ENCODE data around the gene NKX2-3.

Gene NKX2-3

DNA sequence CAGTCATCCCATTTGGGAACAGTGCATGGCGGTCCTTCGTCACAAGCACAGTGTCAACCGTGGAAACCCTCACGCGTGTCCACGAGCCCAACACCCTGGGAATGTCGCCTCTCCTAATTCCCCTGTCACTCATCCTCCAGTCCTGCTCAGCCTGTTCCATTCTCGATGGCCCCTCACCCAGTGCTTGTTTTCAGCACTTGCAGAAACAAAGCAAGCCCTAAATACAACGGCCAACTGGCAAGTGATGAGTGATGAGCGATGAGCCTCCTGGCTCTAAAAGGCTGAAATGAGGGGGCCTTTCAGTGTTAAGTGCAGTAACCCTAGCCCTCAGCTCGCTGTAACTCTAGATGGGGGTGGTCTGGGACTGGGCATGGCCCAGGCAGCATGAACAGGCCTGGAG, 22.6 kb downstream of the NKX2-3 start:
- H3K9ac ChIP-seq (ENCODE audit: low read length): no peak overlapping the region
- H3K27me3 ChIP-seq (ENCODE audit: control insufficient read depth, insufficient read depth, low read length): no peaks in the 10 kb centered on the region
- H3K27ac ChIP-seq (ENCODE audit: low read depth, low read length): no peak overlapping the region
- H3K36me3 ChIP-seq (ENCODE audit: control insufficient read depth, insufficient read depth, low read length): no peaks in the 10 kb centered on the region
- no peaks in the 10 kb centered on the region for H3K4me1 ChIP-seq (ENCODE audit: control insufficient read depth, insufficient read depth, low read length)
- H3K4me3 ChIP-seq (ENCODE audit: low read length): no peak overlapping the region

DNA sequence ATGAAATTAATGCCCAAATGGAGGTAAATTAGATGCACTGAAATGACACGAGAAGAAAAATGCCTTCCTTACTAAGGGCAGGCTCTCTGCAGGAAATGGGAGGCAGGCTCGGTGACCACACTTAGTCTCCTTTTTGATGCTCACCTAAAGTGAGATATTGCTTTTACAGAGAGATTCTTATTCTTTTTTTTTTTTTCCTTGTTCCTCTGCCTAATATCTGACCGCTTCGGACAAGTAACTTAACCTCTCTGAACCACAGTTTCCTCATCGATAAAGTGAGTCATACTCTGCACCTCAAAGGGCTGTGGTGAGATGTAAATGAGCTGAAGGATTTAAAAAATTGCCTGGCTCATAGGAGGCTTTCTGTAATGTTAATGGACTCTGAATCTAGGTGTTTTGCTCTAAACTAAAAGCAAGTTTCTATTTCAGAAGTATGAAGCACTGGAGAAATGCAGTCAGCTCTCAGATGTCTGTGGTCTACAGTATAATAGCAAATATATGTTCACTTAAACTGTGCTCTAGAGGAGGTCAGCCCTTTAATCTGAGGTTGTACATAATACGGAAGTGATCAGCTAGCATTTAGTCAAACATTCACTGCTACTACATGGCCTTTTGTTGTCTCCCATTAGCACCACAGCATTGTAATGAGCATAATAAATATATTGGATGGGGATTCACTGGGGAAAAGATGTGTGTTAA, 23.2 kb downstream of the NKX2-3 start:
- H3K9ac ChIP-seq (ENCODE audit: low read length): no peak overlapping the region
- no peaks in the 10 kb centered on the region for H3K27me3 ChIP-seq (ENCODE audit: control insufficient read depth, insufficient read depth, low read length)
- H3K27ac ChIP-seq (ENCODE audit: low read depth, low read length): no peak overlapping the region
- no peaks in the 10 kb centered on the region for H3K4me1 ChIP-seq (ENCODE audit: control insufficient read depth, insufficient read depth, low read length)
- H3K4me3 ChIP-seq (ENCODE audit: low read length): no peak overlapping the region
- H3K36me3 ChIP-seq (ENCODE audit: control insufficient read depth, insufficient read depth, low read length): no peaks in the 10 kb centered on the region

DNA sequence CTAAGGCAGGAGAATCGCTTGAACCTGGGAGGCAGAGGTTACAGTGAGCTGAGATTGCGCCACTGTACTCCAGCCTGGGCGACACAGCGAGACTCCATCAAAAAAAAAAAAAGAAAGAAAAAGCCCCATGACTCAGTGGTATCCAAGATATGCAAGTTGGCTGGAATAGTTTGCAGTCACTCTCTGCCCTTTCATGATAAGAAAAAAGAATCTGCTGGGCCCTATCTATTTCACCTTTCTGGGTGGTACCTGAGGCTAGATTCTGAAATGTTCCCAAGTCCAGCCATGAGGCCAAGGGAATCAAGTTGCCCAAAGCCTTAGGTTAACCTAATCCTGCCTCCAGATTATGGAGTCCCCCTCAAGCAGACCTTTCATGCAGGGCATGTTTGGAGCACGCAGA, 24.3 kb downstream of the NKX2-3 start:
- Histone ChIP-seq H3K9ac (ENCODE audit: low read length) (no peak overlapping the region), H3K4me3 (ENCODE audit: low read length) (no peak overlapping the region), H3K4me1 (ENCODE audit: control insufficient read depth, insufficient read depth, low read length) (no peaks in the 10 kb centered on the region), H3K36me3 (ENCODE audit: control insufficient read depth, insufficient read depth, low read length) (no peaks in the 10 kb centered on the region), H3K27ac (ENCODE audit: low read depth, low read length) (no peak overlapping the region), H3K27me3 (ENCODE audit: control insufficient read depth, insufficient read depth, low read length) (no peaks in the 10 kb centered on the region)

DNA sequence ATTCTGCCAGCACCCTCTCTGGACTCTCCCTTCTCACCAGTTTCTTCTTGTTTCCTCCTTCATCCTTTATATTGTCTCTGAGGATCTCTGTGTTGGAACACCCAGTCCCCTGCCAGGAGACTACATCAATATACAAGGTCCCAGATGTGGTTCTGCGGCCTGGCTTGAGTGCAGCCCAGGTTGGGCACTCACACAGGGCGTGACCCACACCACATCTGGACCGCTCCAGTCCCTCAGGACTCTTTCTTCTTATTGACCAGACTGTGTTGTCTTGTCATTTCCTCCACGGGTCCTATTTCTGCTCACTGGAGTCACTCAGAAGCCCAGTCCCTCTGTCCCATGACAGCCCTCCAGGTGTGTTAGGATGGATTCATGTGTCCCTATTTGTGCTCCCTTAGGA, 26.0 kb downstream of the NKX2-3 start:
- no peaks in the 10 kb centered on the region for H3K27me3 ChIP-seq (ENCODE audit: control insufficient read depth, insufficient read depth, low read length)

DNA sequence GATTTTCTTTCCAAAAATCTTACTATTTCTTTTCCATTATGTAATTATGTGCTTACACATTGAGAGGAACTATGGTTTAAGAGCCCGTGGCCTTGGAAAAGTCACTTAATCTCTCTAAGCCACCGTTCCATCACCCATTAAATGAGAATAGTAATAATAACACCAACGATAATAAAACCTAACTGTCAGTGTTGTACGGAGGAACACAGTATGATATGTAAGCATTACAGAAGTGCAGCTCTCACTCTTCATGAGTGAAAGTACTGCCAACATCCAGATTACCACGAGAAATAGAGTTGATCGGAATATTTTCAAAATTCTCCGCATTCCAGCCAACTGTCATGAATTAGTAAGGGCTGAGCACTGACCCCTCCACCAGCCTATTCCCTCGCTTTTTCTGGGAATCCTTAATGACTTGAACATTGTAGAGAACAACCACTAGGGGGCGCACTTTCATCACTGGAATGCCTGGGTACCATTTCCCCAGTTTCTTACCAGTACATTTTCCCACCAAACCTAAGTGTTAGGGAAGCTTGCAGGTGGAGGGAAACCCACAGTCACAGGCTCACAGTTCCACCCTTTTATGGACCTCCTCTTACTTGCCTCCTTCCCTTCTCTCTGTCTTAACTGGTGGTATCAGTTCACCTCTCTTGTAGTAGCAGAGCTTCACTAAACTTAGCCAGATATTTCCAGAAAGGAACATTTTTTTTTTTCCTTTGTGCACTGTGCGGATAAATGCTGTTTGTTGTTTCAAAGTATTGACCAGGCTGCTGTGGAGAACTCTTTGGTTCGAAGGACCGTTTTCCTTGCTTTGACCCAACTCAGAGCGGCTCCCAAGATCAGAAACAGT, 27.8 kb downstream of the NKX2-3 start:
- Histone ChIP-seq H3K36me3 (ENCODE audit: control insufficient read depth, insufficient read depth, low read length) (no peaks in the 10 kb centered on the region), H3K27ac (ENCODE audit: low read depth, low read length) (no peak overlapping the region), H3K4me1 (ENCODE audit: control insufficient read depth, insufficient read depth, low read length) (no peaks in the 10 kb centered on the region), H3K27me3 (ENCODE audit: control insufficient read depth, insufficient read depth, low read length) (no peaks in the 10 kb centered on the region), H3K9ac (ENCODE audit: low read length) (no peak overlapping the region), H3K4me3 (ENCODE audit: low read length) (no peak overlapping the region)

More for the DNA sequence above, 26.0 kb downstream of the NKX2-3 start:
- Histone ChIP-seq H3K9ac (ENCODE audit: low read length) (no peak overlapping the region), H3K4me1 (ENCODE audit: control insufficient read depth, insufficient read depth, low read length) (no peaks in the 10 kb centered on the region), H3K36me3 (ENCODE audit: control insufficient read depth, insufficient read depth, low read length) (no peaks in the 10 kb centered on the region), H3K4me3 (ENCODE audit: low read length) (no peak overlapping the region), H3K27ac (ENCODE audit: low read depth, low read length) (no peak overlapping the region)

DNA sequence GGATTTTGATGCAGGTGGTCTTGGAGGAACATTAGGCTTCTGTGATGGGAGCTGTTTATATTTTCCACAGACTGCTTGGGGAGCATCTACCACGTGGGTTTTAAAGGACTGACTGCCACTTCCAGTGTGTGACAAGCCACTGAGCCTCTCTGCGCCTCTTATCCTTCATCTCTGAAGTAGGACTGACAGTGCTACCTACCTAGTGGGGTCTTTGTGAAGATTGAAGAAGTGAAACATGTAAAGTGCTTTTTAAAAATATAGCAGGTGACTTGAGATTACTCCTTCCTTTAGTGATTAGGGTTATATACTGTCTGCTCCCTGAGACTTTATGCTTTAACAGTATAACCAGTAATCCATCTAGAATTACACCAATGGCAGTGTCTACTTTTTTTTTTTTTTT, 29.9 kb downstream of the NKX2-3 start:
- no peaks in the 10 kb centered on the region for H3K4me1 ChIP-seq (ENCODE audit: control insufficient read depth, insufficient read depth, low read length)
- H3K27me3 ChIP-seq (ENCODE audit: control insufficient read depth, insufficient read depth, low read length): no peaks in the 10 kb centered on the region
- H3K27ac ChIP-seq (ENCODE audit: low read depth, low read length): no peak overlapping the region
- H3K36me3 ChIP-seq (ENCODE audit: control insufficient read depth, insufficient read depth, low read length): no peaks in the 10 kb centered on the region
- H3K9ac ChIP-seq (ENCODE audit: low read length): no peak overlapping the region
- H3K4me3 ChIP-seq (ENCODE audit: low read length): no peak overlapping the region

DNA sequence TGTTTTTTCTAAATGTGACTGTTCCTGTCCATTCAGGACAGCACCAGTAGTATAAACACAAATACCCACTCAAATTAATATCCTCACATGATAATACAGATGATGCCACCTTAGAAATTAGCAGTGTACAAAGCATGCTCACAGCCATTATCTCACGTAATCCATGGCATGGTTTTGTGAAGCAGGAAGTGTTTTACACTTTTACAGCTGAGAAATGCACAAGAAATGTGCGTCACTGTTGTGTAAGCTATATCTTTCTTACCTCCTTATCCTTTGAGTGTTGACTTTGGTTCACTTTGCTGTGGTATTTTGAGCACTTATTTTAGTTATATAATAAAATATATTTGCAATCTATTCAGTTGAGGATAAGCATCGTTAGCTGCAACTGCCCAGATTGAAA, 31.6 kb downstream of the NKX2-3 start:
- Histone ChIP-seq H3K27me3 (ENCODE audit: control insufficient read depth, insufficient read depth, low read length) (no peaks in the 10 kb centered on the region), H3K9ac (ENCODE audit: low read length) (no peak overlapping the region), H3K4me1 (ENCODE audit: control insufficient read depth, insufficient read depth, low read length) (no peaks in the 10 kb centered on the region)

DNA sequence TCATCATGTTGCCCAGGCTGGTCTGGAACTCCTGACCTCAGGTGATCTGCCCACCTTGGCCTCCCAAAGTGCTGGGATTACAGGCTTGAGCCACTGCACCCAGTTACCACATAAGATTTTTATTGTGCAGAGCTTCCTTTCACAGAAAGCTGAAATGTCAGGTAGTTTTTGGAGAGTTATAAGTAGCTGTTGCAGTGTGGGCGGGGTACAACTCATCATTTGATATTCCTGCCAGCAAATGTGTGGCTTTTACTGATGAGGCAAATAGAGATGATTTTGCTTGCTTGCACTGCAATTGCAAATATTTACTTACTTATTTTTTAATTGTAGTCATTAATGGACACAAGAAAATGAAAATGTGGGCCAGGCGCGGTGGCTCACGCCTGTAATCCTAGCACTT, 32.4 kb downstream of the NKX2-3 start:
- Histone ChIP-seq H3K36me3 (ENCODE audit: control insufficient read depth, insufficient read depth, low read length) (no peaks in the 10 kb centered on the region), H3K4me3 (ENCODE audit: low read length) (no peak overlapping the region), H3K27ac (ENCODE audit: low read depth, low read length) (no peak overlapping the region), H3K27me3 (ENCODE audit: control insufficient read depth, insufficient read depth, low read length) (no peaks in the 10 kb centered on the region), H3K4me1 (ENCODE audit: control insufficient read depth, insufficient read depth, low read length) (no peaks in the 10 kb centered on the region), H3K9ac (ENCODE audit: low read length) (no peak overlapping the region)

More for the DNA sequence above, 31.6 kb downstream of the NKX2-3 start:
- Histone ChIP-seq H3K36me3 (ENCODE audit: control insufficient read depth, insufficient read depth, low read length) (no peaks in the 10 kb centered on the region), H3K4me3 (ENCODE audit: low read length) (no peak overlapping the region), H3K27ac (ENCODE audit: low read depth, low read length) (no peak overlapping the region)

DNA sequence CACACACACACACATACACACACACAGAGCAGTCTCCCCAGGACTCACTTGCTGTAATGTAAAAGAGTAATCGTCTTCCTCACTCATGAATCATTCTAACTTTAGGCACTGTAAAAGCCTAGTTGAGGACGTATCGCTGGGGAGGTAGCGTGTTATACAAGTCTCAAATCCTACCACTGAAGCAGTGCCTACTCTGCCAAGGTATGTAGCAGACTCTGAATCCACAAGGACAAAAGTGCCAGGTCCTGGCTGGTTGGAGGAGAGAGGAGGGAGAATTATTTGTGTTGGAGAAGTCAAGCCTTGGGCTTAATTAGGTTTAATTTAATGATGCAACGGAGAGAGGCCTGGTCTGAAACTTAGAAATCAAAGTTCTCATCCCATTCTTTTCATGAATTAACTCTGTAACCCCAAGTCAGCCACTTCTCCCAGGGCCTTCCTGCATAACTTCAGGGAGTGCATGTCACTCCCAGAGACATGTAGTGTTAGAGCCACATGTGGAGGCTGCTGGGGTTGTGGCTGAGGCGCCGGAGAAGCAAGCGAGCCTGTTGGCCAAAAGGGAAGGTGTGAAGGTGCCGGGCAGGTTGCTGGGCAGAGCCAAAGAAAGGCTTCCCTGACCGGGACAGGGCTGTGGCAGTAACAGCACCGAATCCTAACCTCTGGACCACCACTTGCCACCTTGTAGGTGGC, 36.7 kb downstream of the NKX2-3 start:
- no peak overlapping the region for H3K9ac ChIP-seq (ENCODE audit: low read length)
- no peaks in the 10 kb centered on the region for H3K27me3 ChIP-seq (ENCODE audit: control insufficient read depth, insufficient read depth, low read length)
- H3K4me1 ChIP-seq (ENCODE audit: control insufficient read depth, insufficient read depth, low read length): no peaks in the 10 kb centered on the region
- no peaks in the 10 kb centered on the region for H3K36me3 ChIP-seq (ENCODE audit: control insufficient read depth, insufficient read depth, low read length)
- no peak overlapping the region for H3K4me3 ChIP-seq (ENCODE audit: low read length)
- H3K27ac ChIP-seq (ENCODE audit: low read depth, low read length): no peak overlapping the region

DNA sequence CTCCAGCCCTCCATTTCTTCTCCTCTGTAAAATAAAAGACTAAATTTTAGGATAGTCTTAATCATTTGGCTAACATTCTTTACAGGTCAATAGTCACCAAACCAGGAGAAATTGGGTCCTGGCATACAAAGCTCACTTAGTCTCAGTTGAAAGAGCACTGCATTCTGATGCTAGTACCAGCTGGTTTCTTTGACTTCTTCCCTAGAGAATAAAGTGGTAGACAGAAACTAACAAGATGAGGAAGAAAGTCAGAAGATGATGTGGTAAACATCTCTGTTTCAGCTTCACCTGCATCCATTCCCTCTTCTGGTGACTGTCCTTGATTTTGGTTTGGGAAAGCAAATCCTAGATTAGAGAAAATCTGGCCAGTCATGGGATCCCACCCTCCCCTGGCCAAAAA, 37.2 kb downstream of the NKX2-3 start:
- H3K27me3 ChIP-seq (ENCODE audit: control insufficient read depth, insufficient read depth, low read length): no peaks in the 10 kb centered on the region
- no peaks in the 10 kb centered on the region for H3K4me1 ChIP-seq (ENCODE audit: control insufficient read depth, insufficient read depth, low read length)
- no peak overlapping the region for H3K9ac ChIP-seq (ENCODE audit: low read length)
- H3K27ac ChIP-seq (ENCODE audit: low read depth, low read length): no peak overlapping the region
- H3K4me3 ChIP-seq (ENCODE audit: low read length): no peak overlapping the region
- H3K36me3 ChIP-seq (ENCODE audit: control insufficient read depth, insufficient read depth, low read length): no peaks in the 10 kb centered on the region

DNA sequence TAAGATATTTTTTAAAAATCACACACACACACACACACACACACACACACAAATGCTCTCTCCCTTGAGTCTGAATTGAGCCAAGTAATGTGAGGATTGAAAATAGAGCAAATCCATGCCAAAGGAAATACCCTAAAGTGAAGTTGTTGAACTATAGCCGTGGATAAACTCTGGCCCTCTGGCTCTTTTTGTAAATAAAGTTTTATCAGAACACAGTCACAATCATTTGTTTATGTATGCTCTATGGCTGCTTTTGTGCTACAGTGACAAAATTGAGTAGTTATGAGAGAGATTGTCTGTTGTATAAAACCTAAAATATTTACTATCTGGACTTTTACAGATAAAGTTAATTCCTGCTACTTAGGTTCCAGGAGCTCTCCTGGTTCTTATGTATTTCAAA, 39.1 kb downstream of the NKX2-3 start:
- no peaks in the 10 kb centered on the region for H3K4me1 ChIP-seq (ENCODE audit: control insufficient read depth, insufficient read depth, low read length)
- H3K4me3 ChIP-seq (ENCODE audit: low read length): no peak overlapping the region
- no peaks in the 10 kb centered on the region for H3K36me3 ChIP-seq (ENCODE audit: control insufficient read depth, insufficient read depth, low read length)
- H3K9ac ChIP-seq (ENCODE audit: low read length): no peak overlapping the region
- no peaks in the 10 kb centered on the region for H3K27me3 ChIP-seq (ENCODE audit: control insufficient read depth, insufficient read depth, low read length)
- no peak overlapping the region for H3K27ac ChIP-seq (ENCODE audit: low read depth, low read length)

DNA sequence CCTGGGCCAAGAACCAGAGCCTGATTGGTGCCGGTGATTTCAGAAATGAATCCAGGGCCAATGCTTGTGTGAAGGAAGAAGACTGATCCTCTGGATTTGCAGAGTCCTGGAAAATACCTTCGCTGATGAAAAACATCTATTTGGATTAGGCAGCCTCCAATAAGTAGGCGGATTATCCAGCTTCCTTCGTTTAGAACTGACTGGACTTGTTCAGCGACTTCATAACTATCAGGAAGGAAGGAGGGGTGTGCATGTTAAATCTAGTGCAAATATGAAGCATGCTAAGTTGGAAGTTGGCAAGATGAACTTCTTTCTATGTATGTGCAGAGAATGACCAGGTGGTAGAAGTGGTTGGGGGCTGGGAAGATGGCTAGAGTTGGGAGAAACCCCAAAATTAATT, 41.0 kb downstream of the NKX2-3 start:
- Histone ChIP-seq H3K27me3 (ENCODE audit: control insufficient read depth, insufficient read depth, low read length) (no peaks in the 10 kb centered on the region), H3K4me3 (ENCODE audit: low read length) (no peak overlapping the region), H3K9ac (ENCODE audit: low read length) (no peak overlapping the region), H3K36me3 (ENCODE audit: control insufficient read depth, insufficient read depth, low read length) (no peaks in the 10 kb centered on the region), H3K4me1 (ENCODE audit: control insufficient read depth, insufficient read depth, low read length) (no peaks in the 10 kb centered on the region), H3K27ac (ENCODE audit: low read depth, low read length) (no peak overlapping the region)

Measured in rectal smooth muscle tissue (tissue), 1 donor.